NCI-H524 treated with DMSO at 0.1 percent for 48 hours (cell line): ENCODE results near the gene FAM171A2.

Source experiments
- DNase-seq: peaks from one replicate; lab custom pipeline; 2025; lab: John Stamatoyannopoulos, UW

Gene FAM171A2

GRCh38 chr17:44361292-44362260 is 2.1 kb downstream of the FAM171A2 start:
- DNase-seq, result no peak

GRCh38 chr17:44360826-44361225 is 2.8 kb downstream of the FAM171A2 start:
- no peak for DNase-seq

- DNase-seq, result no peak
These were observed 3.5 kb downstream of the FAM171A2 start for GRCh38 chr17:44360144-44360533.

- DNase-seq, result no peak
These were observed 4.1 kb downstream of the FAM171A2 start for GRCh38 chr17:44359458-44360143.

GRCh38 chr17:44359006-44359405 is 4.6 kb downstream of the FAM171A2 start:
- DNase-seq, result no peak

GRCh38 chr17:44358066-44358465 is 5.6 kb downstream of the FAM171A2 start:
- DNase-seq, result no peak

- no peak for DNase-seq
These were observed 7.4 kb downstream of the FAM171A2 start for GRCh38 chr17:44356241-44356640.

- no peak for DNase-seq
These were observed 8.0 kb downstream of the FAM171A2 start for GRCh38 chr17:44355642-44356099.

GRCh38 chr17:44354582-44355561 is 8.8 kb downstream of the FAM171A2 start:
- DNase-seq, result no peak

GRCh38 chr17:44353672-44354331 is 9.9 kb downstream of the FAM171A2 start:
- DNase-seq, result no peak

GRCh38 chr17:44352828-44353671 is 10.6 kb downstream of the FAM171A2 start:
- no peak for DNase-seq

GRCh38 chr17:44351961-44352827 is 11.5 kb downstream of the FAM171A2 start:
- no peak for DNase-seq

- no peak for DNase-seq
These were observed 12.2 kb downstream of the FAM171A2 start for GRCh38 chr17:44351464-44351863.

- DNase-seq, result no peak
These were observed 12.9 kb downstream of the FAM171A2 start for GRCh38 chr17:44350733-44351226.

GRCh38 chr17:44349553-44350070 is 14.0 kb downstream of the FAM171A2 start:
- DNase-seq, result no peak

GRCh38 chr17:44348988-44349364 is 14.7 kb downstream of the FAM171A2 start:
- DNase-seq, result no peak

- no peak for DNase-seq
These were observed 15.2 kb downstream of the FAM171A2 start for GRCh38 chr17:44348234-44348987.
